AG10803 (cell line): ENCODE measurements around the gene ITPR2.
A peak's percentile ranks its signal among the peaks of the same experiment; 100 is the strongest.

Experiments
- DNase-seq: peaks from one replicate; pipeline ENCODE4 v3.0.0; 2010; ENCODE audit warnings: low read depth
- H3K4me3 ChIP-seq: 2 replicates; pipeline ENCODE4 v1.5.1; 2011; ENCODE audit warnings: mild to moderate bottlenecking, low read length, control low read depth
- TF ChIP-seq, protein P1 (sequence below): conservative IDR thresholded peaks from 2 replicates; pipeline ENCODE4 v1.5.1; 2011; ENCODE audit warnings: mild to moderate bottlenecking, low read length, control low read depth, inconsistent platforms

ITPR2 gene

DNA sequence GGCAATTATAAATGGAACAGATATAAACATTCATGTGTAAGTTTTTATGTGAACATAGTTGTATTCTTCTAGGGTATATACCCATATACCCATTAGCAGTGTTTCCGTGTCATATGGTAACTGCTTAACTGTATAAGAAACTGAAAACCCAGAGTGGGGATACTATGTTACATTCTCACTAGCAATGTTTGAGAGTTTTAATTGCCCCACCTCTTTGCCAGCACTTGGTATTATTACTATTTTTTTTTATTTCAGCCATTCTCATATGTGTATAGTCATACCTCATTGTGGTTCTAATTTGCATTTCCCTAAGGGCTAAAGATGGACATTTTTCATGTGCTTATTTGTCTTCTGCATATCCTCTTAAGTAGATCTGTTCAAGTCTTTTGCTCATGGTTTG lies 28.7 kb upstream of the ITPR2 start:
- TF ChIP-seq, protein P1, sequence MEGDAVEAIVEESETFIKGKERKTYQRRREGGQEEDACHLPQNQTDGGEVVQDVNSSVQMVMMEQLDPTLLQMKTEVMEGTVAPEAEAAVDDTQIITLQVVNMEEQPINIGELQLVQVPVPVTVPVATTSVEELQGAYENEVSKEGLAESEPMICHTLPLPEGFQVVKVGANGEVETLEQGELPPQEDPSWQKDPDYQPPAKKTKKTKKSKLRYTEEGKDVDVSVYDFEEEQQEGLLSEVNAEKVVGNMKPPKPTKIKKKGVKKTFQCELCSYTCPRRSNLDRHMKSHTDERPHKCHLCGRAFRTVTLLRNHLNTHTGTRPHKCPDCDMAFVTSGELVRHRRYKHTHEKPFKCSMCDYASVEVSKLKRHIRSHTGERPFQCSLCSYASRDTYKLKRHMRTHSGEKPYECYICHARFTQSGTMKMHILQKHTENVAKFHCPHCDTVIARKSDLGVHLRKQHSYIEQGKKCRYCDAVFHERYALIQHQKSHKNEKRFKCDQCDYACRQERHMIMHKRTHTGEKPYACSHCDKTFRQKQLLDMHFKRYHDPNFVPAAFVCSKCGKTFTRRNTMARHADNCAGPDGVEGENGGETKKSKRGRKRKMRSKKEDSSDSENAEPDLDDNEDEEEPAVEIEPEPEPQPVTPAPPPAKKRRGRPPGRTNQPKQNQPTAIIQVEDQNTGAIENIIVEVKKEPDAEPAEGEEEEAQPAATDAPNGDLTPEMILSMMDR: no peak
- DNase-seq: no peak
- H3K4me3 ChIP-seq: no peak overlapping the region

DNA sequence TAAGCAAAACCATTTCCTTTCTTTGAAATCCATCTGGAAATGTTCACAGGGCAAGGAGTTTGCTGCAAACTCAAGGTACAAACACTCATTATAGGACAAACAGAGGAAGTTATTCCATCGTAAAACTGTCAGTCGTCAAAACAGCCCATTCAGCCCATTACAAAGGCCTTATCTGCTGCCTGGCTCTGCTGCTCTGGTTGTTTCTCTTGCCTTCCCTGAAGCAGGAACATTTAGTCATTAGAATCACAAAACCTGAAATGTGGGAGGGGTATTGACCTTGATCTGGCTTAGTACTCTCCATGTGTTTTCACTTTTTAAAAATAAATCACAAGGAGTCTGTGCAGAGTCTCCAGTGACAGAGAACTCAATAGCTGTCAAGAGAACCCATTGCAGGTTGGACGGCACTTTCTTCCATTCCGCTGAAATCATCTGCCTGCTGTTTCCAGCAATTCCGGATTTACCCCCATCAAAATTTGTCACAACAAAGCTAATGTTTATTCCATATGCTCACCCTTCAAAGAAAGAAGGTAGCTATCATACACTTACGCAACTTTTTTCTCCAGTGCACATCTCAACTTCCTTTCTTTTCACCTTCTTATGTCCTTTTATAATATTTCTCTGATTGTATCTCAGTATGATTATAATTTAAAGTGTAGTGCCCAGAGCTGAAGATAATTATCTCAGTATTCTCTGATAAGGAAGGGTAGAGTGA lies 24.6 kb upstream of the ITPR2 start:
- no peak overlapping the region for H3K4me3 ChIP-seq
- TF ChIP-seq, protein P1: no peak
- DNase-seq: no peak

DNA sequence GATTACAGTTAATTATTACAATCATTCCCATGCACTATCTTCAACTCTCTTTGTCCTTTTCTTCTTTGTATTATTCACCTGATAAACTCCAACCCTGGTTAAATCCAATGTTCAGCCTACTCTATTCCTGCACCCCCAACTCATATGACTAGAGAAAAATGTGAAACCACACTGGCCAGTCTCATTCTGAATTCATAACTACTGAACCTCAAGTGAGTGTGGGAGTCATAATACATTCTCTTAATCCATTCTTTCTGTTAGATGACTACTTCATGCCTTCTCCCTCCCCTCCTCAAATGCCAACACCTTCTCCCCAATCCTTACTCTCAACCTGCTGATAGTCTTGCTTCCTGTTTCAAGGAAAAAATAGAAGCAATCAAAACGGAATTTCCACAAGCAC lies 22.3 kb upstream of the ITPR2 start:
- no peak overlapping the region for H3K4me3 ChIP-seq
- DNase-seq: no peak
- TF ChIP-seq, protein P1: no peak

DNA sequence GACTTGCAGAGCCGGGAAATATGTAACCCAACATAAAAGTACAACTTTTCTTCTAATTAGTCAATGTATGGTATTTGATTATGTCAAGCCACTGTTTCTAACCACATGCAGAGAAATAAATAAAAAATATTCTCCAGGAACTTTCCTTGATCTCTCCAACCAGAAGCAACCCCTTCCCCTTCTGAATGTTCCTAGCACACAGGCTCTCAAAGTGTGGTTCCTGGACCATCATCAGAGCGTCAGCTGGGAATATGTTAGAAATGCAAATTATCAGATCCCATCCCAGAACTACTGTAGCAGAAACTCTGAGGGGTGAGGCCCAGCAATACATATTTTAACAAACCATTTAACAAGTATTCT lies 21.0 kb upstream of the ITPR2 start:
- no peak for DNase-seq

DNA sequence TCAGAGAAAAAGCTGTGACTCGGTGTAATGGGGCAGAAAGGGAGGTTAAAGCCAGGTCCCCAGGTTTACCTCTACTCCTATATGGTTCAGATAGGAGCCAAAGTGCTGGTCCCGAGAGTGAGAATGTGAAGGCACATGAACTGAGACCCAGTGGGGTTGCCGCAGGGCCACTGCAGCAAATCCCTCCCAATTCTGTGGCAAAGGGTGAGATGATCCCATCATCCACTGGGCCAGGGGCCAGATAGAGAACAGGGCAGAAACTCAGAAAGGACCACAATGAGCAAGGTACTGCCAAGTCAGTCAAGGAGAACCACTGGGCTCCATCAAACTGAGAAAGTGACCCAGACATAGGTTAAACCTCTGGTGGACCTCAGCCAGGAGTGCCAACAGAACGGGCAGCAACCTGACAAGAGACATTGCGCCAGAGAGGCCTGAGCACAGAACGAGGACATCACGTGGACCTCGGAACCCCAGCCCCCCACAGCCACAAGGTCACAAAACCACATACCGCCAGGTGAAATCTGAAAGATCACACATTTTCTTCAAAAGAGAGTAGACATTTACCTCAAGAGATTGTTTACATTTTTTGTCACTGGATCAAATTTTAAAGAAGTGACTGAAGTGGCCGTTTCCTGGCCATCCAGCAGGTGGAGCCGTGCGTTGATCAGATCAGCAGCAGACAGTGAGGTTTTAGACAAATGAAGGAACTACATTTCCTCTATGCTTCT lies 20.5 kb upstream of the ITPR2 start:
- DNase-seq: peak; percentile 60
- TF ChIP-seq, protein P1: peak; percentile 92
- no peak overlapping the region for H3K4me3 ChIP-seq

More for the DNA sequence above, 21.0 kb upstream of the ITPR2 start:
- TF ChIP-seq, protein P1: no peak
- no peak overlapping the region for H3K4me3 ChIP-seq

DNA sequence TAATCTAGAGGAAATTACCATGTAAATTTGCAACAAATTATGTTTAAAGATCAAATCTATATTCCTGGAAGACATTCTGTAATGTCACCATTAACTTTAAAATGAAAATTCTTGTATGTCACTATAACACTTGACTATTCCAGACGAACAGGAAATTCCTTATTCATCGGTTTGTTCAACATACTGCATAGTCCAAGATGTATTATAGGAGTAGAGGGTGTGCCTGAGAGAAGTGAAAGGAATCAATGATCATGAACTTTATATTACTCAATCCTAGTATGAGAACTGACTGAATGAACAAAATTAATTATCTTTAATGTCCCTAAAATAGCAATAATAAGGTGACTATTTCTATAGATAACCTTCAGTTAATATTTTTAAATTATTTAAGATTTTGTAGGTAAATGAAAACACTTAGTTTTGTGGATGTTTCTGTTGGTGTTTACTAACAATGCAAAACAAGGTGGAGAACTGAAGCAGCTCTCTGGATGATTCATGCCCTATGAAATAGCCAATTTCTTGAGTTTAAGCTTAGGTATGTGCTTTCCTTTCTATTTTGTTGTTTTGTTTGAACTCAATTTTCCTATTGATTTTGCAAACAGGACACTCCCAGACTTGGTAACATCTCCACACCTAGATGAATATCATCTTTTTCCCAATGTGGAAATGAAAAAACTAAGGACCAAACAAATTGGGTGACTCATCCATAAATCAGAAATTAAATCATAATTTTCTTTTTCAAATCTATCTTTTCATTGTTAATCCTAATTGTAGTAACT lies 18.2 kb upstream of the ITPR2 start:
- TF ChIP-seq, protein P1: no peak
- no peak overlapping the region for H3K4me3 ChIP-seq
- DNase-seq: no peak
